Measurements from ENCODE around the gene EPHA8. TPM values are rescaled to one million over a fixed set of nuclear protein-coding genes. Genes with fewer than 3 reads are reported as not detected.

EPHA8 gene
- total and polyA plus RNA-seq, 2 experiments from 2014 or later: not detected

GRCh38 chr1:22616571-22616970 lies 53.3 kb downstream of the EPHA8 start:
- Histone ChIP-seq H3K4me3 (no peak overlapping the region), H3K27ac (no peak overlapping the region), H3K79me2 (ENCODE audit: insufficient read depth) (no peaks in the 10 kb centered on the region), H3K36me3 (ENCODE audit: low read depth) (no peaks in the 10 kb centered on the region), H3K4me1 (ENCODE audit: insufficient read depth) (no peaks in the 10 kb centered on the region), H4K20me1 (ENCODE audit: insufficient read depth) (no peaks in the 10 kb centered on the region), H2AFZ (no peak overlapping the region), H3K9ac (no peak overlapping the region), H3K9me2 (ENCODE audit: insufficient read depth) (no peaks in the 10 kb centered on the region), H3K27me3 (replicated peaks; ENCODE audit: insufficient read depth) (peaks cover 52% of the 10 kb centered on the region), H3K9me3 (ENCODE audit: low read depth) (no peaks in the 10 kb centered on the region), H3K4me2 (ENCODE audit: unreplicated experiment) (no peak overlapping the region), H3F3A (ENCODE audit: insufficient read depth) (no peaks in the 10 kb centered on the region)
- in situ Hi-C loops (cut with MboI): no loop called here
- no peak for TF ChIP-seq EZH2 (IDR thresholded peaks at IDR 0.05; ENCODE audit: insufficient read depth, poor library complexity, severe bottlenecking)
- TF ChIP-seq EZH2phosphoT487 (IDR thresholded peaks at IDR 0.05; ENCODE audit: insufficient read depth, low read depth): no peak
- WGBS, 2 experiments (ENCODE audit: low coverage in 1 of 2, low lambda C conversion rate in 2 of 2, missing lambda C conversion rate in 2 of 2): 21 to 28% methylated on average over 11 of the region's 11 CpGs
- DNase-seq: no peak

GRCh38 chr1:22618056-22618455 lies 54.8 kb downstream of the EPHA8 start:
- in situ Hi-C loops (cut with MboI): no loop called here

GRCh38 chr1:22619252-22619651 lies 56.0 kb downstream of the EPHA8 start:
- WGBS, 2 experiments (ENCODE audit: low coverage in 1 of 2, low lambda C conversion rate in 2 of 2, missing lambda C conversion rate in 2 of 2): 56 to 58% methylated on average over 7 of the region's 7 CpGs
- Histone ChIP-seq H3K36me3 (ENCODE audit: low read depth) (no peaks in the 10 kb centered on the region), H3K79me2 (ENCODE audit: insufficient read depth) (no peaks in the 10 kb centered on the region), H3K4me2 (ENCODE audit: unreplicated experiment) (no peak overlapping the region), H2AFZ (no peak overlapping the region), H3K4me1 (ENCODE audit: insufficient read depth) (no peaks in the 10 kb centered on the region), H3K27me3 (replicated peaks; ENCODE audit: insufficient read depth) (peaks cover 55% of the 10 kb centered on the region), H4K20me1 (ENCODE audit: insufficient read depth) (no peaks in the 10 kb centered on the region), H3K9me3 (ENCODE audit: low read depth) (no peaks in the 10 kb centered on the region), H3K27ac (no peak overlapping the region), H3K9me2 (ENCODE audit: insufficient read depth) (no peaks in the 10 kb centered on the region), H3K9ac (no peak overlapping the region), H3K4me3 (no peak overlapping the region), H3F3A (ENCODE audit: insufficient read depth) (no peaks in the 10 kb centered on the region)
- no peak for TF ChIP-seq EZH2 (IDR thresholded peaks at IDR 0.05; ENCODE audit: insufficient read depth, poor library complexity, severe bottlenecking)
- DNase-seq: no peak
- in situ Hi-C loops (cut with MboI): no loop called here

More at GRCh38 chr1:22618056-22618455, 54.8 kb downstream of the EPHA8 start:
- H3K27me3 ChIP-seq (replicated peaks; ENCODE audit: insufficient read depth): peaks cover 60% of the 10 kb centered on the region
- no peak overlapping the region for H2AFZ ChIP-seq
- no peaks in the 10 kb centered on the region for H3K36me3 ChIP-seq (ENCODE audit: low read depth)
- H3K9me3 ChIP-seq (ENCODE audit: low read depth): no peaks in the 10 kb centered on the region
- H3K4me2 ChIP-seq (ENCODE audit: unreplicated experiment): no peak overlapping the region
- no peak for TF ChIP-seq EZH2 (IDR thresholded peaks at IDR 0.05; ENCODE audit: insufficient read depth, poor library complexity, severe bottlenecking)
- TF ChIP-seq EZH2phosphoT487 (IDR thresholded peaks at IDR 0.05; ENCODE audit: insufficient read depth, low read depth): no peak
- H3K27ac ChIP-seq: no peak overlapping the region
- 13 to 20% methylated on average over 16 of the region's 16 CpGs for WGBS, 2 experiments (ENCODE audit: low coverage in 1 of 2, low lambda C conversion rate in 2 of 2, missing lambda C conversion rate in 2 of 2)
- no peaks in the 10 kb centered on the region for H3F3A ChIP-seq (ENCODE audit: insufficient read depth)
- no peaks in the 10 kb centered on the region for H4K20me1 ChIP-seq (ENCODE audit: insufficient read depth)
- no peaks in the 10 kb centered on the region for H3K4me1 ChIP-seq (ENCODE audit: insufficient read depth)
- H3K9ac ChIP-seq: no peak overlapping the region
- no peak for DNase-seq
- no peaks in the 10 kb centered on the region for H3K79me2 ChIP-seq (ENCODE audit: insufficient read depth)
- no peaks in the 10 kb centered on the region for H3K9me2 ChIP-seq (ENCODE audit: insufficient read depth)
- H3K4me3 ChIP-seq: no peak overlapping the region

DNA sequence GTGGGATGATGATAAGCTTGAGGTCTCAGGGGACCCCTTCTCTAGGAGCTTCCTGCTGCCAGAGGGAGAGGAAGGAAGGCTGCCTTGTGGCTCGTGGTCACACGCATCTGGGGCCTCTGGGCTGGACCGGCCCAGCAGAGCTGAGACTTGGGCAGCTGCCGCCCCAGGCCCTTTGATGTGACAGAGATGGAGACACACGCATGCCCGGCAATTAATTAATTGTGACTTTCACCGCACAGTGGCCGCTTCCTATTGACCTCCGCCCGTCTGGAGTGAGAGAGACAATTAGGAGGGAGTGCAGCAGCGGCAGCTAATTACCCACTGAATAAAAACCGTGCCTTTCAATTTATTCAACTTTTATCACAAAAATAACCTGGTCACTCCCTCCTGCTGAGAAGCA lies 56.5 kb downstream of the EPHA8 start:
- Histone ChIP-seq H3K9me3 (ENCODE audit: low read depth) (no peaks in the 10 kb centered on the region), H3K4me2 (ENCODE audit: unreplicated experiment) (no peak overlapping the region), H4K20me1 (ENCODE audit: insufficient read depth) (no peaks in the 10 kb centered on the region), H3K79me2 (ENCODE audit: insufficient read depth) (no peaks in the 10 kb centered on the region), H3K4me3 (no peak overlapping the region), H3K9me2 (ENCODE audit: insufficient read depth) (no peaks in the 10 kb centered on the region), H3K4me1 (ENCODE audit: insufficient read depth) (no peaks in the 10 kb centered on the region), H2AFZ (no peak overlapping the region), H3K27me3 (replicated peaks; ENCODE audit: insufficient read depth) (peaks cover 50% of the 10 kb centered on the region), H3K36me3 (ENCODE audit: low read depth) (no peaks in the 10 kb centered on the region), H3K27ac (no peak overlapping the region), H3K9ac (no peak overlapping the region), H3F3A (ENCODE audit: insufficient read depth) (no peaks in the 10 kb centered on the region)
- 25 to 32% methylated on average over 12 of the region's 12 CpGs for WGBS, 2 experiments (ENCODE audit: low coverage in 1 of 2, low lambda C conversion rate in 2 of 2, missing lambda C conversion rate in 2 of 2)
- no peak for DNase-seq
- TF ChIP-seq EZH2phosphoT487 (IDR thresholded peaks at IDR 0.05; ENCODE audit: insufficient read depth, low read depth) (no peak), EZH2 (IDR thresholded peaks at IDR 0.05; ENCODE audit: insufficient read depth, poor library complexity, severe bottlenecking) (no peak)
- in situ Hi-C loops (cut with MboI): no loop called here

- no peaks in the 10 kb centered on the region for H3F3A ChIP-seq (ENCODE audit: insufficient read depth)
- no peaks in the 10 kb centered on the region for H3K79me2 ChIP-seq (ENCODE audit: insufficient read depth)
- in situ Hi-C loops (cut with MboI): no loop called here
- H4K20me1 ChIP-seq (ENCODE audit: insufficient read depth): no peaks in the 10 kb centered on the region
- H3K27ac ChIP-seq: no peak overlapping the region
- peaks cover 55% of the 10 kb centered on the region for H3K27me3 ChIP-seq (replicated peaks; ENCODE audit: insufficient read depth)
- H3K4me3 ChIP-seq: no peak overlapping the region
- no peak overlapping the region for H3K4me2 ChIP-seq (ENCODE audit: unreplicated experiment)
- H3K9me2 ChIP-seq (ENCODE audit: insufficient read depth): no peaks in the 10 kb centered on the region
- no peak for DNase-seq
- no peaks in the 10 kb centered on the region for H3K36me3 ChIP-seq (ENCODE audit: low read depth)
- no peak overlapping the region for H2AFZ ChIP-seq
- H3K4me1 ChIP-seq (ENCODE audit: insufficient read depth): no peaks in the 10 kb centered on the region
- no peak overlapping the region for H3K9ac ChIP-seq
- 34 to 36% methylated on average over 4 of the region's 4 CpGs for WGBS, 2 experiments (ENCODE audit: low coverage in 1 of 2, low lambda C conversion rate in 2 of 2, missing lambda C conversion rate in 2 of 2)
- H3K9me3 ChIP-seq (ENCODE audit: low read depth): no peaks in the 10 kb centered on the region
- TF ChIP-seq EZH2 (IDR thresholded peaks at IDR 0.05; ENCODE audit: insufficient read depth, poor library complexity, severe bottlenecking): no peak
- no peak for TF ChIP-seq EZH2phosphoT487 (IDR thresholded peaks at IDR 0.05; ENCODE audit: insufficient read depth, low read depth)
Measured at GRCh38 chr1:22621761-22622160, 58.5 kb downstream of the EPHA8 start.

Data from GM23248 (cell line).